NCI-H69 (cell line): ENCODE results near the gene MCCD1.
"Not testable (repeated sequence)": the region's sequence is repeated elsewhere in the genome, so short reads cannot be mapped to it uniquely, and the experiment has no call there.

Experiments
- DNase-seq: peaks from one replicate; lab custom pipeline; 2025; lab: John Stamatoyannopoulos, UW

MCCD1 gene, protein sequence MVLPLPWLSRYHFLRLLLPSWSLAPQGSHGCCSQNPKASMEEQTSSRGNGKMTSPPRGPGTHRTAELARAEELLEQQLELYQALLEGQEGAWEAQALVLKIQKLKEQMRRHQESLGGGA

DNA sequence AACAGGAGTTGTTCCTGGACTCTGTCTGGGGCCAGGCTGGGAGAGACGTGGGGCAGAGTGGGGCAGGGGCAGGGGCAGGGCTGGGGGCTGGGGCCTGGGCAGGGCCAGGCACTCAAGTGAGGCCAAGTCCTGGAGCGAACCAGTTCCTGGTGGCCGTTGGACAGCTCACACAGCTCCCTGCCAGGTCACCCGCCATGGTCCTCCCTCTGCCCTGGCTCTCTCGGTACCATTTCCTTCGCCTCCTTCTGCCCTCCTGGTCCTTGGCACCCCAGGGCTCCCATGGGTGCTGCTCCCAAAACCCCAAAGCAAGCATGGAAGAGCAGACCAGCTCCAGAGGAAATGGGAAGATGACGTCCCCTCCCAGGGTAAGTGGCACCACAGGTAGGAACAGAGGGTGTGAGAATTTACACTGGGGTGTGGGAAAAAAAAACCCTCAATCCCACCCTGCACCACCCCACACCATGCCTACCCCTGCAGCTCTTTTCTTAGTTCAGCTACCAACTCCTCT, at the start of gene MCCD1:
MCCD1 (plus strand) TSS at position 142 of the 508 bp plus-strand sequence; CDS start at position 195, 53 bp downstream.
- no peak for DNase-seq

DNA sequence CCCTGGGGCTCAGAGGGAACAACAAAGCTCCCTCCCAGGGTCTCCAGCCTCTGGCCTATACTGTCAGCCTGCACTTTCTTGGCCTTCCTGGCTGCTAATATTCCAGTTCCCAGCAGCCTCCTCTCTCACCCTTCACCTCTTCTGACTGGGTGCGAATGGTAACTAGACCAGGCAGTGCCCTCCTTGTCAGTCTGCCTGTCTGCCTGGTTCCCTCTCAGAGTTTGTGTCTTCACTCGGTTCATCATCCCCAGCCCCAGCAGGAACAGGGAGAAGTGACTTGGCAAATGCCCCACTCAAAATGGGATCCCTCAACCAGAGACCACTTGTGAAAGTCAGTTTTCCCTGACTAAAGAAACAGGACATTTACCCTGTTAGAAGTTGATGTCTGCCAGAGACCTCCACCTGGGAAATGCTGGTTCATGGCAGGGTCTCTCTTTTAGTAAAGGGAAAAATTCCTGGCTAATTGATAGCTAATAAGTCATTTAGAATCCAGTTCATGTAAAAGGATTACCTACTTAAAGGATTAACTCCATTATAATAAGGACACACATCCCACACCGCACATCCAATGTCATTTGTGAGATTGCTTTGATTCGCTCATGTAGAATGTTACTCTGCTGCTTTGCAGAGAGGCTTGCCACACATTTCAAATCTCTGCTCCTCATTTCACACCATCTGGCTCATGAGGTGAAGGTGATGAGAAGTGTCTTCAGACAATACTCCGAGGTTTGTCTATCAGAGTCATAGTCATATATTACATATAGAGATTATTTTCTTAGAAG, 49.4 kb upstream of the MCCD1 start:
- DNase-seq: no peak

GRCh38 chr6:31479933-31480535, 48.7 kb upstream of the MCCD1 start:
- DNase-seq: peak; percentile 51

GRCh38 chr6:31480574-31480973, 48.2 kb upstream of the MCCD1 start:
- DNase-seq: no peak

GRCh38 chr6:31483392-31483791, 45.4 kb upstream of the MCCD1 start:
- DNase-seq: no peak

- no peak for DNase-seq
Measured at GRCh38 chr6:31485055-31485454, 43.7 kb upstream of the MCCD1 start.

- DNase-seq: not testable (repeated sequence)
Measured at GRCh38 chr6:31486065-31486837, 42.5 kb upstream of the MCCD1 start.

- DNase-seq: peak; percentile 9
Measured at GRCh38 chr6:31487674-31488073, 41.1 kb upstream of the MCCD1 start.

DNA sequence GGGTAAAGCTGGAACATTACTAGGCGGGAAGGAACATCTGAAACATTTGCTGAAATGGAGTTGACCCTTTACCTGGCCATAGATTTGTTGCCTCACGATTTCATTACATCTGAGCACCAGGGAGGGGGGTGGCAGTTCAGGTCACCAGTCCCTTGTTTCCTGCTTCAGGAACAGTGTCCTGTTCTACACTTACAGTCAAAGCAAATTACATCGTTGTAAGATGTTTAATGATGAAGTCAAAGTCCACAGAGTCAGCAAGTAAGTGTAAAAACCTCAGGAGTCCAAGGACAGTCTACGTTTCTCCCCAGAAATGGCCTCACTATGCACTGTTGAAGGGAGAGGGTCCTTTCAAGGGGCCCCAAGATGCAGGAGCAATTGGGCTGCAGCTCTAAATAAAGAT, 39.7 kb upstream of the MCCD1 start:
- no peak for DNase-seq

- DNase-seq: no peak
Measured at GRCh38 chr6:31490115-31490873, 38.5 kb upstream of the MCCD1 start.

GRCh38 chr6:31493550-31493874, 35.2 kb upstream of the MCCD1 start:
- DNase-seq: not testable (repeated sequence)

DNA sequence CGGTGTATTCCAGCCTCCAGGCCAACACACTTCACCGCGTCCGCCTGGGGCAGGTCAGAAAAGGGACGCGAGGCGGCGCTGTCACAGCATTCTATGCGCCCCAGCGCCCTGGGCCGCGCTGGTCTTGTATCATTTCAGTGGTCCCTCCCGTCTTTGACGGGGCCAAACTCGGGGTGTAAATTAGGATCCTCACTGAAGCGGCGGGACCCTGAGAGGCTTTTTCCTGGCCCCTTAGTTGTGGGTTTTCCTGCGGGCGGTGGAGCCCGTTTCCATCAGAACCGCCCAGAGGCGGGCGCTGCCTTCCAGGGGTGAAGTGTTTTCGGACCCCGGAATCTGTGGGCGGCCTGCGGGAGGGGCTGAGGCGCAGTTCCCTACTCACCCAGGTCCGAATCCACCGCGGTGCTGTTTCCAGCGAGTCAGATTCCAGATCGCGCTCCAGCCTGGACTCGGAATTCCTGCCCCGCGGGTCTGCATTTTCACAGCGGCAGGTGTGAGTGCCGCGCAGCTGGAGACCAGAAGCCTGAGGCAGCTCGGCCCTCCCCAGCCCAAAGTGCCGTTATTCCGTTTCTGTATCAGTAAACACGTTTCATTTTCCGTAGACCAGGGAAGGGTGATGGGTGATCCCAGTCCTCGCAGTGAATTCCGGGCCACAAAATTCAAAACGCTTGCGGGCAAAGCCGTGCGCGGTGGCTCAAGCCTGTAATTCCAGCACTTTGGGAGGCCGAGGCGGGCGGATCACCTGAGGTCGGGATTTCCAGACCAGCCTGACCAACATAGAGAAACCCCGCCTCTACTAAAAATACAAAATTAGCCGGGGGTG, 34.7 kb upstream of the MCCD1 start:
- DNase-seq: peak; percentile 89

- DNase-seq: no peak
Measured at GRCh38 chr6:31495580-31495979, 33.2 kb upstream of the MCCD1 start.

- DNase-seq: peak; percentile 42
Measured at GRCh38 chr6:31496826-31497225, 31.9 kb upstream of the MCCD1 start.

- peak; percentile 96 for DNase-seq
Measured at GRCh38 chr6:31497531-31498476, 31.0 kb upstream of the MCCD1 start, which contains the start of gene MICB. Gene MICB, plus strand, starts transcription at chr6:31498145. Its CDS starts 49 bp downstream, at chr6:31498194.

DNA sequence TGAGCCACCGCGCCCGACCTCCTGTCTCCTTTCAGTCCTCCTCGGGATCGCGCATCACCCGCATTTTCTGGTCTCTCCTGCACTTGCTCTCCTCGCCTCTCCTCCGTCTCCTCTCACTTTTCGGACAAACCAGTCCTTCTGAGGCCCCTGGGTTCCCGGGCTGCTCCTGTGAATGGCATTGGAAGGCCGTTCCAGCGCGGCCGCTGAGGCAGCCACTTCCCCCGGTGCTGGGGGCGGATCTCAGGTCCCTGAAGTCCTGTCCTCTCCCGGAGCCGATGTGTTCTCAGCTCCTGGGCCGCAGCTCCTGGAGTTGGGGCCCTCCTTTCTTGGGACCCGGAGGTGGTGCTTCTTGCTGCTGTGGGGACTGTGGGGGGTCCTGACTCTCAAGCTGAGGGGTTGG, 30.0 kb upstream of the MCCD1 start:
- peak; percentile 51 for DNase-seq

DNA sequence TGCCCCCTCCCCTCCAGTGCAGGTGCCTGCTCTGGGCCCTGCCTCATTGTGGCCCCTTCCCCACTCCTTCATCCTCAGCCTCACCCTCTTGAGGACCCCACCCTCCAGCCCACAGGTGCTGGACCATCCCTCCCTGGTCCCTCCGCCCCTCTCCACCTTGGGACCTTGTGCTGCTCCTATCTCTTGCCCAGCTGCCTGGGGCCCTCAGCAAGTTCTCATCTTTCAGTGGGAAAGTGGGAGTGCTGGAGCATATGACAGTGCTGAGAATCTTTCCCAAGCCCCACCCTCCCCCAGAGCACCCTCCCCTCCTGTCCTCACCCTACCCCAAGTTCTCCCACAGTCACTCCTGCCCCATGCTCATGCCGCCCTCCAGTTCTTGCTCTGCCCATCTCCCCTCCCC, 29.1 kb upstream of the MCCD1 start:
- not testable (repeated sequence) for DNase-seq

DNA sequence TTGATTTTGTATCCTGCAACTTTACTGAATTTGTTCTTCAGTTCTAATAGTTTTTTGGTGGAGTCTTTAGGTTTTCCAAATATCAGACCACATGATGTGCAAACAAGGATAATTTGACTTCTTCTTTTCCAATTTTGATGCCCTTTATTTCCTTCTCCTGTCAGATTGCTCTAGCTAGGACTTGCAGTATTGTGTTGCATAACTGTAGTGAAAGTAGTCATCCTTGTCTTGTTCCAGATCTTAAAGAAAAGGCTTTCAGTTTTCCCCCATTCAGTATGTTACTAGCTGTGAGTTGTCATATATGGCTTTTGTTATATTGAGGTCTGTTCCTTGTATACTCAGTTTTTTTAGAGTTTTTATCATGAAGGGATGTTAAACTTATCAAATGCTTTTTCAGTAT, 26.2 kb upstream of the MCCD1 start:
- DNase-seq: no peak

GRCh38 chr6:31509036-31509435, 19.7 kb upstream of the MCCD1 start:
- not testable (repeated sequence) for DNase-seq

GRCh38 chr6:31510007-31510406, 18.8 kb upstream of the MCCD1 start:
- no peak for DNase-seq
